NOMO-1 (cell line): ENCODE measurements around the gene PDE9A.

ENCODE experiments used
- DNase-seq, 2 experiments: peaks; one replicate each; lab custom pipeline; 2025; ENCODE audit not compliant: unreplicated experiment in 2 of 2; lab: John Stamatoyannopoulos, UW

Gene PDE9A

DNA sequence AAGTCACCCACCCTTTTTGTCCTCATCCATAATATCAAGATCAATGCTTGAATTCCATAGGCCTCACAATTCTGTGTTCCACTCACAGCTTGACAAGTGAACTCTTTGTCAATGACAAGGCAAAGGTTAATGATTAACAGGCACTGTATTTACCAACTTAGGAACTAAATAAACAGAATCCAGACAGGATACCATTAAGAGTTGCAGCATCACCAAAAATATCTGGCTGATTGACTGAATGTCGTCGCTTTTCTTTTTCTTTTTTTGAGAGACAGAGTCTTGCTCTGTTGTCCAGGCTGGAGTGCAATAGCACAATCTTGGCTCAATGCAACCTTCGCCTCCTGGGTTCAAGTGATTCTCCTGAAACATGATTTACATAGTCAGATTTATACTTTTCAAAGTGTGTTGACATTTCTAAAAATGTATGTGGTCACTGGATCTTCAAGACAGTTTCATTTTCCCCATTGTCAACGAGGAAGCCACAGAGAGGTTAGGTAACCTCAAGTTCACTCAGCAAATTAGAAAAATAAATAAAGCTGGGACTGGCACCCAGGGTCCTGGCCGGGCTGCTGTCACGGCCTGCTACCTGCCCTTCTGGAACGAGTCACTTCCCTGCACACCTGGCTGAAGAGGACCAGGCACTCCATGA, 81.0 kb downstream of the PDE9A start:
- peak in 1 of 2 experiments; percentile 55 for DNase-seq

DNA sequence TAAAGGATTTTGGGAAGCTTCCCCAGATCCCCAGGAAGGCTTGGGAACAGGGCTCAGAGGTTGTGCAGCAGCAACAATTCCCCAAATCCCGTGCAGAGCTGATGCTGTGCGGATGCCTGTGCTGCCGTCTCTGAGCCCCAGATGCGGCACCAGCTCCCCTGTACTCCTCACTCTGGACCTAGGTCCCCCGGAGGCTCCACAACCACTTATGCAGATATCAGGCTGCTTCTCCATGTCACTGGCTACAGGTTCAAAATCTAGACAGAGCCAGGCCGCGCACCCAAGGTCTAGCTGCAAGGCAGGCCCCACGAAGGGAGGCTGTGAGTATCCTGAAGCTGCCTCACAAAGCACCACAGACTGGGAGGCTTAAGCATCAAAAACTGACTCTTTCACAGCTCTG, 81.6 kb downstream of the PDE9A start:
- DNase-seq, result no peak

GRCh38 chr21:42735944-42736343, 82.5 kb downstream of the PDE9A start:
- no peak for DNase-seq

- no peak for DNase-seq
Observed at GRCh38 chr21:42736646-42737350, 83.4 kb downstream of the PDE9A start.

DNA sequence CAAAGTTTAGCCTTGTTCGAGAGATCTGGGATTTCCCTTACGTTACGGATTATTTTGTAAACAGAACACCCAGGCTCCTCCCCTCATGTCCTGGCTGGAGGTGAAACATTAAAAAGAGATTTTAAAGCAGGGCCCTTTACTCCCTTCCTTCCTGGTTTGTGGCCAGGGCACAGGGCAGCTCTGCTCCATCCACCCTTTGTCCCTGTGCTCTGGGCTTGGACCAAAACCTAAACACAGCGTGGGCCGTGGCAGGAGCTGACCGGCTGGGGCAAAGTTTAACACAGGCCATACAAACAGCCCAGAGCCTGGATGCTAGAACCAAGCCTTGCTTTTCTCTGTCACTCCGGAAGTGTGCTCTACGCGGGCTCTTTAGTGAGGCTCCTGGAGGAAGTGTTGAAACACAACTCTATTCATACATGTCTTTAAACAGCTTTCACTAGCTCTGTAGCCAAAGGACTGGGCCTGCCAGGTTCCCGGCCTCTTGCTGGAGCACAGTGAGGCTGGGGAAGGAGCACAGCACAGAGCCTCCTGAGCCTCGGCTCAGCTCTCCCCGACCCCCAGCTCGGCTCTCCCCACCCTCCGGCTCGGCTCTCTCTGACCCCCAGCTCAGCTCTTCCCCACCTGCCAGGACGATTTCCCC, 84.7 kb downstream of the PDE9A start:
- DNase-seq, result peak; percentile 56 to 86

DNA sequence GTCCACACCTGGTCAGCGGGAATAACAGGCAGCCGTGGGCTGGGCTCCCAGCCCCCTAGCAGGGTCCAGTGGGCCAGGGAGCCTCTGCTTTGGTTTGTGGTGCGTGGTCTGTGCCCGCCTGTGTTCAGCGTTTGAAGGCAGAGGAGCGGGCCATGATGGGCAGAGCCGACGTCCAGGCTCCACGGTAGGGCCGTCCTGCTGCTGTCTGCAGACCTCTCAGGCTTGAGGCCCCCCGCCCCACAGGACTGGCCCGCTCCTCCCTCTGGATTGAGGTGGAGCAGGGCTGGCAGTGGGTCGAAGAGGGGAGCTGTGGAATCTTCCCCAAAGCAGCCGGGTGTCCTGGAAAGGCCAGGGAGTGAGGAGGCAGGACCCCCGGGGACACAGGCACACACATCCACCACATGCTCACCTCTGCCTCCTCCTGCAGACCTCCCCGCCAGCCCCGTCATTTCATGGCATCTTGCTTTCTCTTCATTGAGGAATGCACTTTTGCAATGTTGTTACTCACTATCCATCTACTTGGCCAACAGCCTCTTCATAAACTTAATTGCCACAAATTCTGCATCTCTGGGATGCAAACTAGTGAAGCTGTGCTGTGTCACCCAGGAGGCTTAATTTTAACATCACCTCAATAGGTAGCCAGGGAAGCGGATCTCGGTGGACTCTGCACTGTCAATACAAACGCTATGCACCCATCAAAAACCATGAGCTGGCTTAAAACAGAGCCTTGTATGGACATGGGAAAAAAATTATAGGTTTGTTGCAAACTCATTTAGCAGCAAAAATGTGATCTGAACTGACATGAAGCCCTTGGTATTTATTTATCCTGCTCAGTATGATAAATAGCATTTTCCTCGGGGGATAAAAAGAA, 85.9 kb downstream of the PDE9A start:
- DNase-seq, result no peak

DNA sequence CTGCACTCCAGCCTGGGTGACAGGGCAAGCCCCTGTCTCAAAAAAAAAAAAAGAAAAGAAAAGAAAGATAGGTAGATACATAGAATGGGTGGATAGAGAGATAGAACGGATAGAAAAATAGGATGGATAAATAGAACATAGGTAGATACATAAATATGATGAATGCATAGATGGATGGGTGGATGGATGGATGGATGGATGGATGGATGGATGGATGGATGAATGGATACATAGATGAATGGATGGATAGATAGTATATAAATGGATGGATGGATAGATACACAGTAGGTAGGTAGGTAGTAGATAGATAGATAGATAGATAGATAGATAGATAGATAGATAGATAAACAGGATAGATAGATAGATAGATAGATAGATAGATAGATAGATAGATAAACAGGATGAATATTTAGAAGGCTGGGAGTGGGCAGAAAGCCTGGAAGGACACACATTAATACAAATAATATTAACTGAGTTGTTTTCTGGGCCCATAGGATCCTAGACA, 87.0 kb downstream of the PDE9A start:
- DNase-seq, result no peak

DNA sequence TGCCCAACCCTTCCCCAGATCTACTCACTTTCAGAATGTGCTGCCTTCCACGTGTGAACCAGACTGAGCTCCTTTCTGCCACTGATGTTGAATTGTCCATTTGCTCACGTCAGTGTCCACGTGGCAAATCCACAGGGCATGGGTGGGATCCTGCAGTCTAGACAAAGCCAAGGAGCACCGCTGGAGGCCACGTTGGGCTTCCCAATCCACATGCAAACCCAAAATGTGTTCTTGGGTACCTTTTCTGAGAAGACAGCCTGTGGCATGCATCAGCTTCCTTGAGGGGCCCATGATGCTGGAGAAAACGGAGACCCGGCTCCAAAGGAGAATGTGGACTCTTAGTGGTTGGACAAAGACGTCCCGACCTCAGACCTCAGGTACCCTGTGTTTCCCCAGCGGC, 87.6 kb downstream of the PDE9A start:
- no peak for DNase-seq

- DNase-seq, result no peak
Observed at GRCh38 chr21:42744520-42745445, 91.4 kb downstream of the PDE9A start.

DNA sequence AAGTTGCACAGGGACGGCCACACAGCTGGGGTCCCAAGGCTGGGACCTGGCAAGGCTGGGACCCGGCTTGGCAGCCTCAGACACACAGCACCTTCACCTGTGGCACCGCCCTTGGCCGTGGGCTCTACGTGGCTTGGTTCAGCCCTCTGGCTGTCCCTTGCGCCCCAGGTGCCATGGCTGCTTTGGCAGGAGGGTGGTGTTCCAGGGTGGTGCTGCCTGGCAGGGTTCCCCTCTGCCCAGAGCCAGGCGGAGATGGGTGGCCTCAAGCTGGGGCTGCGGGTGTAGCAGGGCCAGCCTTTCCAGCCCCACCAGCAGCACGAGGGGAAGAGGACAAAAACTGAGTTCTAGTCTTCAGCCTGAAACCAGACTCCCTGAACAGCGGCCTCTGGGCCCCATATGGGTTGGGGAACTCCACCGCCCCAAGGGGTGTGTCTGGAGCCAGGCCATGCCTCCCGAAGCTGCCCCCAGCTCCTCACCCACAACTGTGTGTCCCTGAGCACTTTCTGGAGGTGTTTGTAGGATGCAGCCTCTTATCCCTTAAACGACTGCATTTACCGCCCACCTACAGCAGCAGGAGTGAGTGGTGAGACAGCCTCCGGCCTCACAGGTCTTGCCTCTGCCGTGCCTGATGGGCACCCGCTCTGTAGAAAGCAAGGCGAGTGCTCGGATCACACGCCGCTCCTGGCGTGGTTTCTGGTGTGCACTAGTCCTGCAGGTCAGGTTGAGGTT, 92.3 kb downstream of the PDE9A start:
- DNase-seq, result no peak

GRCh38 chr21:42746240-42746592, 92.8 kb downstream of the PDE9A start:
- DNase-seq, result peak in 1 of 2 experiments; percentile 25

GRCh38 chr21:42746593-42747275, 93.3 kb downstream of the PDE9A start:
- DNase-seq, result peak; percentile 78 to 84

GRCh38 chr21:42747276-42747701, 93.9 kb downstream of the PDE9A start:
- no peak for DNase-seq

- no peak for DNase-seq
Observed at GRCh38 chr21:42747746-42748351, 94.4 kb downstream of the PDE9A start.

DNA sequence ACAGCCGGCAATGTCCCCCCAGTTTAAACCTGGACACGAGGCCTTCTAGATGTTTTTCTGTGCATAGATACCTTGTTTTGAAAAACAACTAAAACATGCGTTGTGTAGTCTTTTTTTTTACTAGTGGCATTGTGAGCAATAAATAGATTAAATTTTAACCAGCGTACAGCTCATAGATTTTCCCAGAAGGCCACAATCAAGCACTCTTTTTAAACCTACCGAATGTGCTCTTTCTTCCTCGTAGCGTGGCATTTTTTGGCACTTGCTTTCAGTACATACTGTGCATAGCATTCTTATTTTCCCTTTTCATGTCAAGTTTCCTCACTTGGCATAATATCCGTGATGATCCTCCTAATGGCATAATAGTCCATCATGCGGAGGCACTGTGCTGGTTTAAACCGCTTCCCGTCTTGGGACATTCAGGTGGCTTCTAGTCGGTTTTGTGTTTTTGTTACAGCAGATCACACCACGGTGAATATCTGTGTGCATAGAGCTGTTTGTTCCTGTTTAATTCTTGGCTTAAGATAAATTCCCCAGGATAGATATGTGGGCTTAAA, 95.3 kb downstream of the PDE9A start:
- no peak for DNase-seq

DNA sequence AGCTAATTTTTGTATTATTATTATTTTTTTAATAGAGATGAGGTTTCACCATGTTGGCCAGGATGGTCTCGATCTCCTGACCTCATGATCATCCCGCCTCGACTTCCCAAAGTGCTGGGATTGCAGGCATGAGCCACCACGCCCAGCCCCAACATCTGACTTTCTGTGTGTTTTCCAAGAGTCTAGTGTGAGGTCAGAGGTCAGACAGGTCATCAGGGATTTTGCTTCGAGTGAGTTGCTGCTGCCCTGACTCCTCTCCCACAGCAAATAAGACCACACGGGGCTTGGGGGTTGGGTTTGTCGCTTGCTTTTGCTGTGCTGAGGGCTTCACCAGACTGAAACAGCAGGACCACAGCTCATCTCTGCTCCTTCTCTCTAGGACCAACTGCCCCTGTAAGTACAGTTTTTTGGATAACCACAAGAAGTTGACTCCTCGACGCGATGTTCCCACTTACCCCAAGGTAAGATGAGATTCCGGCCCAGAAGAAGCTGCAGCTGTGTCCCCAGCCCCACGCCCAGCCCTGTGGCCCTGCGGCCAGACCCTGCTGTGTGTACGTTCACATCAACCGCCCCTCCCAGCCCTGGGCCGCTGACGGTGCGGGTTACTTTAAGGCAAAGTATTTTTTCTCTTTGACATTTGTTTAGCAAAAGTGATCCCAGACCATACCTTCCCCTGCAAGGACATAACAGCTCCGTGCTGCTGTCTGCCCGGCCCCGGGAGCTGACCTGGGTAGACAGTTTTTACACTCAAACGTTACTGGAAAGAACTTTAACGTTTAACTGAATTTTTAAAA, 97.5 kb downstream of the PDE9A start:
- no peak for DNase-seq

GRCh38 chr21:42751866-42752265, 98.4 kb downstream of the PDE9A start:
- no peak for DNase-seq
